Activated naive CD8-positive, alpha-beta T cell treated with anti-CD3 and anti-CD28 coated beads for 36 hours (primary cell): ENCODE results near the gene KRTAP3-1. TPM values are rescaled to one million over a fixed set of nuclear protein-coding genes. Genes with fewer than 3 reads are reported as not detected.
"Not testable (repeated sequence)": the region's sequence is repeated elsewhere in the genome, so short reads cannot be mapped to it uniquely, and the experiment has no call there.

Experiments
- DNase-seq: peaks from one replicate; pipeline ENCODE4 v3.0.0; 2021
- H3K27ac Mint-ChIP-seq: one replicate; pipeline ENCODE4 v1.8.0; 2022; ENCODE audit warnings: mild to moderate bottlenecking, moderate library complexity, mixed read lengths
- H3K27me3 Mint-ChIP-seq: one replicate; pipeline ENCODE4 v1.8.0; 2022; ENCODE audit warnings: mild to moderate bottlenecking, mixed read lengths
- H3K36me3 Mint-ChIP-seq: one replicate; pipeline ENCODE4 v1.8.0; 2021; ENCODE audit warnings: mild to moderate bottlenecking, mixed read lengths
- H3K4me1 Mint-ChIP-seq: one replicate; pipeline ENCODE4 v1.8.0; 2021; ENCODE audit warnings: mixed read lengths
- H3K4me3 Mint-ChIP-seq: one replicate; pipeline ENCODE4 v1.8.0; 2022; ENCODE audit warnings: mild to moderate bottlenecking, moderate library complexity, mixed read lengths
- H3K9me3 Mint-ChIP-seq: one replicate; pipeline ENCODE4 v1.8.0; 2022; ENCODE audit warnings: mixed read lengths
- total RNA-seq, 2 experiments: library from RNA; stranded (reverse); gene quantifications; one replicate each; pipeline ENCODE4 v1.2.3, GENCODE V29; 2021

Gene KRTAP3-1
- total RNA-seq, 2 experiments from 2014 or later, result not detected

- peak overlapping the region; percentile 1 for H3K4me3 Mint-ChIP-seq
- H3K27me3 Mint-ChIP-seq, result peaks cover 19% of the 10 kb centered on the region
- H3K9me3 Mint-ChIP-seq, result no peaks in the 10 kb centered on the region
- no peak for DNase-seq
- H3K27ac Mint-ChIP-seq, result no peak overlapping the region
- H3K36me3 Mint-ChIP-seq, result no peaks in the 10 kb centered on the region
- peaks cover 5% of the 10 kb centered on the region for H3K4me1 Mint-ChIP-seq
Observed at GRCh38 chr17:41002814-41003213, 6.1 kb downstream of the KRTAP3-1 start.

GRCh38 chr17:41001795-41002194 lies 7.1 kb downstream of the KRTAP3-1 start:
- H3K36me3 Mint-ChIP-seq, result no peaks in the 10 kb centered on the region
- no peak overlapping the region for H3K27ac Mint-ChIP-seq

GRCh38 chr17:40999563-40999962 lies 9.4 kb downstream of the KRTAP3-1 start, which contains the start of gene KRTAP3-2:
KRTAP3-2 (minus strand) TSS chr17:40999906; CDS start chr17:40999853, 53 bp downstream.
- not testable (repeated sequence) for DNase-seq, H3K27ac Mint-ChIP-seq, H3K9me3 Mint-ChIP-seq, H3K36me3 Mint-ChIP-seq, H3K4me3 Mint-ChIP-seq, H3K4me1 Mint-ChIP-seq
- peaks cover 36% of the 10 kb centered on the region for H3K27me3 Mint-ChIP-seq

More at GRCh38 chr17:41001795-41002194, 7.1 kb downstream of the KRTAP3-1 start:
- no peak for DNase-seq
- Mint-ChIP-seq H3K9me3 (no peaks in the 10 kb centered on the region), H3K4me1 (peaks cover 5% of the 10 kb centered on the region), H3K4me3 (no peak overlapping the region), H3K27me3 (peaks cover 26% of the 10 kb centered on the region)

GRCh38 chr17:40997361-40997760 lies 11.6 kb downstream of the KRTAP3-1 start:
- H3K4me3 Mint-ChIP-seq, result no peak overlapping the region
- no peaks in the 10 kb centered on the region for H3K4me1 Mint-ChIP-seq
- no peaks in the 10 kb centered on the region for H3K9me3 Mint-ChIP-seq
- H3K36me3 Mint-ChIP-seq, result no peaks in the 10 kb centered on the region
- DNase-seq, result no peak
- H3K27me3 Mint-ChIP-seq, result peaks cover 45% of the 10 kb centered on the region
- no peak overlapping the region for H3K27ac Mint-ChIP-seq

GRCh38 chr17:40996829-40997228 lies 12.1 kb downstream of the KRTAP3-1 start:
- peaks cover 50% of the 10 kb centered on the region for H3K27me3 Mint-ChIP-seq
- no peak overlapping the region for H3K4me3 Mint-ChIP-seq
- no peaks in the 10 kb centered on the region for H3K36me3 Mint-ChIP-seq
- no peak for DNase-seq
- H3K4me1 Mint-ChIP-seq, result no peaks in the 10 kb centered on the region
- H3K27ac Mint-ChIP-seq, result no peak overlapping the region
- no peaks in the 10 kb centered on the region for H3K9me3 Mint-ChIP-seq

- no peaks in the 10 kb centered on the region for H3K36me3 Mint-ChIP-seq
- H3K4me1 Mint-ChIP-seq, result no peaks in the 10 kb centered on the region
- no peak for DNase-seq
- no peak overlapping the region for H3K27ac Mint-ChIP-seq
- H3K27me3 Mint-ChIP-seq, result peaks cover 51% of the 10 kb centered on the region
- H3K9me3 Mint-ChIP-seq, result no peaks in the 10 kb centered on the region
- H3K4me3 Mint-ChIP-seq, result no peak overlapping the region
Observed at GRCh38 chr17:40995116-40995515, 13.8 kb downstream of the KRTAP3-1 start.

- peaks cover 43% of the 10 kb centered on the region for H3K27me3 Mint-ChIP-seq
- DNase-seq, result no peak
- no peak within 1 kb of the TSS for H3K27ac Mint-ChIP-seq
- no peaks in the 10 kb centered on the region for H3K4me1 Mint-ChIP-seq
- H3K36me3 Mint-ChIP-seq, result no peaks in the 10 kb centered on the region
- H3K4me3 Mint-ChIP-seq, result no peak within 1 kb of the TSS
- H3K9me3 Mint-ChIP-seq, result no peaks in the 10 kb centered on the region
Observed at GRCh38 chr17:40993839-40994238, 15.1 kb downstream of the KRTAP3-1 start, which contains the start of gene KRTAP3-3. KRTAP3-3 (minus strand) TSS chr17:40994164; CDS start chr17:40994097, 67 bp downstream.

- Mint-ChIP-seq H3K27me3 (peaks cover 36% of the 10 kb centered on the region), H3K36me3 (no peaks in the 10 kb centered on the region), H3K4me3 (no peak overlapping the region), H3K9me3 (no peaks in the 10 kb centered on the region), H3K4me1 (no peaks in the 10 kb centered on the region), H3K27ac (no peak overlapping the region)
- DNase-seq, result no peak
Observed at GRCh38 chr17:40993084-40993483, 15.8 kb downstream of the KRTAP3-1 start.

GRCh38 chr17:40992666-40993065 lies 16.3 kb downstream of the KRTAP3-1 start:
- H3K9me3 Mint-ChIP-seq, result no peaks in the 10 kb centered on the region
- no peak for DNase-seq
- no peak overlapping the region for H3K4me3 Mint-ChIP-seq
- H3K36me3 Mint-ChIP-seq, result no peaks in the 10 kb centered on the region
- H3K27me3 Mint-ChIP-seq, result peaks cover 36% of the 10 kb centered on the region
- H3K27ac Mint-ChIP-seq, result no peak overlapping the region
- H3K4me1 Mint-ChIP-seq, result no peaks in the 10 kb centered on the region

- no peak overlapping the region for H3K4me3 Mint-ChIP-seq
Observed at GRCh38 chr17:40986920-40987319, 22.0 kb downstream of the KRTAP3-1 start.

GRCh38 chr17:40984226-40984625 lies 24.7 kb downstream of the KRTAP3-1 start, which contains the start of gene KRT40:
KRT40 (minus strand) TSS chr17:40984326; CDS start chr17:40984273, 53 bp downstream.
- no peak for DNase-seq
- H3K27me3 Mint-ChIP-seq, result peaks cover 3% of the 10 kb centered on the region
- no peaks in the 10 kb centered on the region for H3K9me3 Mint-ChIP-seq
- H3K27ac Mint-ChIP-seq, result no peak within 1 kb of the TSS
- no peaks in the 10 kb centered on the region for H3K36me3 Mint-ChIP-seq
- no peaks in the 10 kb centered on the region for H3K4me1 Mint-ChIP-seq
- H3K4me3 Mint-ChIP-seq, result no peak within 1 kb of the TSS

More at GRCh38 chr17:40986920-40987319, 22.0 kb downstream of the KRTAP3-1 start:
- Mint-ChIP-seq H3K36me3 (no peaks in the 10 kb centered on the region), H3K4me1 (no peaks in the 10 kb centered on the region), H3K27ac (no peak overlapping the region), H3K9me3 (no peaks in the 10 kb centered on the region), H3K27me3 (peaks cover 6% of the 10 kb centered on the region)
- no peak for DNase-seq

- Mint-ChIP-seq H3K4me1 (no peaks in the 10 kb centered on the region), H3K4me3 (no peak overlapping the region), H3K9me3 (no peaks in the 10 kb centered on the region), H3K27ac (no peak overlapping the region), H3K36me3 (no peaks in the 10 kb centered on the region), H3K27me3 (peaks cover 3% of the 10 kb centered on the region)
- no peak for DNase-seq
Observed at GRCh38 chr17:40981115-40981514, 27.8 kb downstream of the KRTAP3-1 start.

- peaks cover 3% of the 10 kb centered on the region for H3K27me3 Mint-ChIP-seq
- H3K27ac Mint-ChIP-seq, result no peak overlapping the region
- H3K4me1 Mint-ChIP-seq, result no peaks in the 10 kb centered on the region
- DNase-seq, result no peak
- no peaks in the 10 kb centered on the region for H3K9me3 Mint-ChIP-seq
- H3K4me3 Mint-ChIP-seq, result no peak overlapping the region
- H3K36me3 Mint-ChIP-seq, result no peaks in the 10 kb centered on the region
Observed at GRCh38 chr17:40980596-40980995, 28.3 kb downstream of the KRTAP3-1 start.

- no peak overlapping the region for H3K27ac Mint-ChIP-seq
Observed at GRCh38 chr17:40980117-40980516, 28.8 kb downstream of the KRTAP3-1 start.

GRCh38 chr17:40978575-40979151 lies 30.3 kb downstream of the KRTAP3-1 start:
- Mint-ChIP-seq H3K4me3 (no peak overlapping the region), H3K4me1 (no peaks in the 10 kb centered on the region), H3K27ac (no peak overlapping the region), H3K36me3 (no peaks in the 10 kb centered on the region), H3K9me3 (no peaks in the 10 kb centered on the region), H3K27me3 (no peaks in the 10 kb centered on the region)
- no peak for DNase-seq

More at GRCh38 chr17:40980117-40980516, 28.8 kb downstream of the KRTAP3-1 start:
- Mint-ChIP-seq H3K9me3 (no peaks in the 10 kb centered on the region), H3K4me1 (no peaks in the 10 kb centered on the region), H3K27me3 (peaks cover 3% of the 10 kb centered on the region), H3K4me3 (no peak overlapping the region), H3K36me3 (no peaks in the 10 kb centered on the region)
- no peak for DNase-seq

GRCh38 chr17:40975516-40975915 lies 33.4 kb downstream of the KRTAP3-1 start:
- no peaks in the 10 kb centered on the region for H3K36me3 Mint-ChIP-seq
- no peaks in the 10 kb centered on the region for H3K9me3 Mint-ChIP-seq
- no peak overlapping the region for H3K27ac Mint-ChIP-seq
- H3K4me3 Mint-ChIP-seq, result no peak overlapping the region
- no peaks in the 10 kb centered on the region for H3K27me3 Mint-ChIP-seq
- no peaks in the 10 kb centered on the region for H3K4me1 Mint-ChIP-seq
- DNase-seq, result no peak
